DMS153 (cell line): ENCODE data around the gene SLC26A5.
"Not testable (repeated sequence)": the region's sequence is repeated elsewhere in the genome, so short reads cannot be mapped to it uniquely, and the experiment has no call there.

Experiments used
- DNase-seq: peaks from one replicate; lab custom pipeline; 2025; lab: John Stamatoyannopoulos, UW

SLC26A5 gene

GRCh38 chr7:103399687-103400086 is 46.3 kb downstream of the SLC26A5 start:
- not testable (repeated sequence) for DNase-seq

GRCh38 chr7:103398483-103399127 is 47.4 kb downstream of the SLC26A5 start:
- no peak for DNase-seq

- no peak for DNase-seq
Observed at GRCh38 chr7:103396471-103396870, 49.5 kb downstream of the SLC26A5 start.

GRCh38 chr7:103395071-103395470 is 50.9 kb downstream of the SLC26A5 start:
- DNase-seq: no peak

- DNase-seq: no peak
Observed at GRCh38 chr7:103394566-103394965, 51.4 kb downstream of the SLC26A5 start.

GRCh38 chr7:103391976-103392375 is 54.0 kb downstream of the SLC26A5 start:
- no peak for DNase-seq

GRCh38 chr7:103391150-103391549 is 54.9 kb downstream of the SLC26A5 start:
- no peak for DNase-seq

GRCh38 chr7:103389263-103389662 is 56.7 kb downstream of the SLC26A5 start:
- no peak for DNase-seq

- DNase-seq: no peak
Observed at GRCh38 chr7:103388469-103389140, 57.4 kb downstream of the SLC26A5 start.

GRCh38 chr7:103387242-103387641 is 58.8 kb downstream of the SLC26A5 start:
- no peak for DNase-seq

GRCh38 chr7:103382032-103382402 is 64.0 kb downstream of the SLC26A5 start:
- DNase-seq: no peak

- no peak for DNase-seq
Observed at GRCh38 chr7:103381280-103382031, 64.6 kb downstream of the SLC26A5 start.

- no peak for DNase-seq
Observed at GRCh38 chr7:103380395-103381191, 65.4 kb downstream of the SLC26A5 start.

- DNase-seq: no peak
Observed at GRCh38 chr7:103379270-103379975, 66.6 kb downstream of the SLC26A5 start.

- no peak for DNase-seq
Observed at GRCh38 chr7:103373866-103374643, 72.0 kb downstream of the SLC26A5 start.

GRCh38 chr7:103369432-103369831 is 76.6 kb downstream of the SLC26A5 start:
- DNase-seq: no peak

- DNase-seq: no peak
Observed at GRCh38 chr7:103349805-103350204, 96.2 kb downstream of the SLC26A5 start.

- no peak for DNase-seq
Observed at GRCh38 chr7:103348959-103349358, 97.0 kb downstream of the SLC26A5 start.

- no peak for DNase-seq
Observed at GRCh38 chr7:103348452-103348851, 97.6 kb downstream of the SLC26A5 start.

GRCh38 chr7:103347507-103348267 is 98.3 kb downstream of the SLC26A5 start, which contains the start of gene PSMC2:
PSMC2 (plus strand) TSS chr7:103347643; CDS start chr7:103347712, 69 bp downstream.
- peak; percentile 73 for DNase-seq
